HepG2 (cell line): ENCODE measurements around the gene ZNF132.

Source experiments
- MYNN ChIP-seq: sonication (generic); formaldehyde crosslinking; IDR thresholded peaks from 2 replicates; pipeline ENCODE4 v1.4.0; 2020; ENCODE audit warnings: mild to moderate bottlenecking, low read depth, missing genetic modification reagents
- SMAD1 ChIP-seq: sonication (generic); formaldehyde crosslinking; IDR thresholded peaks from 2 replicates; pipeline ENCODE4 v1.4.0; 2020; ENCODE audit warnings: missing genetic modification reagents, low read depth, mild to moderate bottlenecking, borderline replicate concordance
- YY1 ChIP-seq: IDR thresholded peaks from 2 replicates; pipeline ENCODE4 v1.6.1; 2011; ENCODE audit warnings: low read length, low read depth, moderate library complexity, mild to moderate bottlenecking; ENCODE audit not compliant: insufficient read depth, insufficient replicate concordance
- ZFP1 ChIP-seq: IDR thresholded peaks from 2 replicates; pipeline ENCODE4 v1.6.1; 2016
- ZNF121 ChIP-seq: sonication (generic); formaldehyde crosslinking; IDR thresholded peaks from 2 replicates; pipeline ENCODE4 v1.5.0; 2020; ENCODE audit warnings: mild to moderate bottlenecking, missing genetic modification reagents
- ZNF768 ChIP-seq: sonication (generic); formaldehyde crosslinking; IDR thresholded peaks from 2 replicates; pipeline ENCODE4 v1.4.0; 2020; ENCODE audit warnings: missing genetic modification reagents
- TF ChIP-seq, protein P1 (sequence below): sonication (generic); formaldehyde crosslinking; IDR thresholded peaks from 2 replicates; pipeline ENCODE4 v1.5.0; 2020; ENCODE audit warnings: mild to moderate bottlenecking, missing genetic modification reagents, moderate library complexity

DNA sequence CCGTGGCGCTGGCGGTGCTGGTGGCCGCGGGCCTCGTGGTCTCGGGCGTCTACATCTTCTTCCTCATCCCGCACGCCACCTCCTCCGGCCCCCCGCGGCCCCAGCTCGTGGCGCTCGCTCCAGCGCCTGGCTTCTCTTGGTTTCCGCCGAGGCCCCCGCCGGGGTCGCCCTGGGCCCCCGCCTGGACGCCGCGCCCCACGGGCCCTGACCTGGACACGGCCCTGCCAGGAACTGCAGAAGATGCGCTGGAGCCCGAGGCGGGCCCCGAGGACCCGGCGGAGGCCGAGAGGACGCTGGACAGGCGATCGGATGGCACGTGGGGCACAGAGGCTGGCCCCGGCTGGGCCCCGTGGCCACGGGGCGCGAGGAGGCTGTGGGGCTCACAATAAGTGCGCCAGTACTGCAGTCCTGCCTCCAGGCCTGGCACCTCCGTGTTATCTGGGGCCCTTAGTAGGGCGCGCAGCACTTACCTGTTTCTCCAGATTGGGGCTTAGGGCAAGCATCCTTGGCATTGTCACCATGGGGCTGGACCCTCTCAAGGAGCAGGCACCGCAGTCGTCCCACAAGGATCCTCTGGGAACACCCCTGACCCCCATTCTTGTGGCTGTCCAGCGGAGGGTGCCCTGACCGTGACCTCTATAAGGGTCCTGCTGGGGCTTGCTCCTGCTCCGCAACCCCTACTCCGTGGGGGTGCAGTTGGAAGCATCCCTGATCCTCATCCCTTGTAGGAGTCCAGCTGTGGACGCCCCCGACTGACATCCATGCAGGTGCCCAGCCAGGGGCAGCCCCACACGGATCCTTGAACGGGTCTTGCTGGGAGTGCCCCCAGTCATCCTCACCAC is 43.0 kb downstream of the ZNF132 start:
- TF ChIP-seq ZNF121 (no peak), ZNF768 (CRISPR knock-in tag) (no peak), YY1 (no peak), MYNN (no peak), SMAD1 (no peak), ZFP1 (CRISPR knock-in tag) (no peak)
- TF ChIP-seq, protein P1, sequence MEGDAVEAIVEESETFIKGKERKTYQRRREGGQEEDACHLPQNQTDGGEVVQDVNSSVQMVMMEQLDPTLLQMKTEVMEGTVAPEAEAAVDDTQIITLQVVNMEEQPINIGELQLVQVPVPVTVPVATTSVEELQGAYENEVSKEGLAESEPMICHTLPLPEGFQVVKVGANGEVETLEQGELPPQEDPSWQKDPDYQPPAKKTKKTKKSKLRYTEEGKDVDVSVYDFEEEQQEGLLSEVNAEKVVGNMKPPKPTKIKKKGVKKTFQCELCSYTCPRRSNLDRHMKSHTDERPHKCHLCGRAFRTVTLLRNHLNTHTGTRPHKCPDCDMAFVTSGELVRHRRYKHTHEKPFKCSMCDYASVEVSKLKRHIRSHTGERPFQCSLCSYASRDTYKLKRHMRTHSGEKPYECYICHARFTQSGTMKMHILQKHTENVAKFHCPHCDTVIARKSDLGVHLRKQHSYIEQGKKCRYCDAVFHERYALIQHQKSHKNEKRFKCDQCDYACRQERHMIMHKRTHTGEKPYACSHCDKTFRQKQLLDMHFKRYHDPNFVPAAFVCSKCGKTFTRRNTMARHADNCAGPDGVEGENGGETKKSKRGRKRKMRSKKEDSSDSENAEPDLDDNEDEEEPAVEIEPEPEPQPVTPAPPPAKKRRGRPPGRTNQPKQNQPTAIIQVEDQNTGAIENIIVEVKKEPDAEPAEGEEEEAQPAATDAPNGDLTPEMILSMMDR (CRISPR knock-in tag), result no peak
